Fibroblast of lung (primary cell): ENCODE results near the gene MPRIP. TPM values are rescaled to one million over a fixed set of nuclear protein-coding genes. Genes with fewer than 3 reads are reported as not detected.

Experiments used
- DNase-seq, 2 donors: peaks; one replicate each; pipeline versions ENCODE4 v3.0.0 to v3.0.0-alpha.2; 2010; ENCODE audit warnings: low read depth in 2 of 2
- H2AFZ ChIP-seq: 2 replicates; pipeline ENCODE4 v1.5.1; 2012; ENCODE audit warnings: low read length, control low read depth, inconsistent platforms
- H3K27ac ChIP-seq: 2 replicates; pipeline ENCODE4 v1.5.1; 2011; ENCODE audit warnings: low read length, control low read depth; ENCODE audit not compliant: insufficient read depth
- H3K27me3 ChIP-seq: 2 replicates; pipeline ENCODE4 v1.5.1; 2011; ENCODE audit warnings: mild to moderate bottlenecking, low read length; ENCODE audit not compliant: control insufficient read depth, insufficient read depth
- H3K36me3 ChIP-seq: 2 replicates; pipeline ENCODE4 v1.5.1; 2011; ENCODE audit warnings: low read length; ENCODE audit not compliant: control insufficient read depth, insufficient read depth
- H3K4me1 ChIP-seq: 2 replicates; pipeline ENCODE4 v1.5.1; 2011; ENCODE audit warnings: low read length; ENCODE audit not compliant: control insufficient read depth, insufficient read depth; ENCODE audit errors: extremely low read depth
- H3K4me2 ChIP-seq: 2 replicates; pipeline ENCODE4 v1.5.1; 2011; ENCODE audit warnings: low read length, control low read depth; ENCODE audit not compliant: insufficient read depth; ENCODE audit errors: extremely low read depth
- H3K4me3 ChIP-seq, 4 experiments: fragments of 200-600 bp in 1 of 4; sonication (generic) in 1 of 4; replicated peaks in 1 of 4; 2 replicates each; pipeline ENCODE4 v1.5.1; 2011 to 2016; ENCODE audit warnings: low read length in 4 of 4, low read depth in 3 of 4, mild to moderate bottlenecking in 3 of 4, control low read depth in 2 of 4, inconsistent platforms in 1 of 4, mixed read lengths in 1 of 4; ENCODE audit not compliant: insufficient read depth in 1 of 4; ENCODE audit errors: control extremely low read depth in 1 of 4
- H3K79me2 ChIP-seq: 2 replicates; pipeline ENCODE4 v1.5.1; 2012; ENCODE audit warnings: mild to moderate bottlenecking, low read length, inconsistent platforms; ENCODE audit not compliant: control insufficient read depth, insufficient read depth
- H3K9ac ChIP-seq: 2 replicates; pipeline ENCODE4 v1.5.1; 2011; ENCODE audit warnings: mild to moderate bottlenecking, low read length, control low read depth; ENCODE audit not compliant: insufficient read depth
- H3K9me3 ChIP-seq: 2 replicates; pipeline ENCODE4 v1.5.1; 2012; ENCODE audit warnings: low read depth, low read length; ENCODE audit not compliant: control insufficient read depth, insufficient read depth
- H4K20me1 ChIP-seq: 2 replicates; pipeline ENCODE4 v1.5.1; 2011; ENCODE audit warnings: low read length; ENCODE audit not compliant: control insufficient read depth, insufficient read depth; ENCODE audit errors: extremely low read depth
- EZH2 ChIP-seq: IDR thresholded peaks from 2 replicates; pipeline ENCODE4 v1.5.1; 2012; ENCODE audit warnings: low read length, control low read depth, mild to moderate bottlenecking; ENCODE audit errors: missing control alignments
- polyA plus RNA-seq, 2 donors: library from polyadenylated mRNA; depleted of rRNA in 1 of 2; stranded (reverse) in 1 of 2; unstranded in 1 of 2; fragments of >200 nt; gene quantifications; 2 replicates each; pipeline ENCODE4 v1.2.1, GENCODE V29; 2011 to 2012; ENCODE audit warnings: missing spikeins in 1 of 2
- total RNA-seq: library from RNA; depleted of rRNA; stranded (reverse); fragments of >200 nt; gene quantifications from 2 replicates; pipeline ENCODE4 v1.2.1, GENCODE V29; 2014
- TF ChIP-seq, protein P1 (sequence below), 2 donors: IDR thresholded peaks in 1 of 2; conservative IDR thresholded peaks in 1 of 2; 1 replicate in 1 of 2; 2 replicates in 1 of 2; pipeline ENCODE4 v1.5.1; 2011 to 2012; ENCODE audit warnings: low read length in 2 of 2, control low read depth in 1 of 2, inconsistent platforms in 1 of 2, low read depth in 1 of 2, mild to moderate bottlenecking in 1 of 2

MPRIP gene
- total and polyA plus RNA-seq, 2 donors (not counting 1 experiment from before 2014, with no cell fraction given): 104 to 124 TPM

DNA sequence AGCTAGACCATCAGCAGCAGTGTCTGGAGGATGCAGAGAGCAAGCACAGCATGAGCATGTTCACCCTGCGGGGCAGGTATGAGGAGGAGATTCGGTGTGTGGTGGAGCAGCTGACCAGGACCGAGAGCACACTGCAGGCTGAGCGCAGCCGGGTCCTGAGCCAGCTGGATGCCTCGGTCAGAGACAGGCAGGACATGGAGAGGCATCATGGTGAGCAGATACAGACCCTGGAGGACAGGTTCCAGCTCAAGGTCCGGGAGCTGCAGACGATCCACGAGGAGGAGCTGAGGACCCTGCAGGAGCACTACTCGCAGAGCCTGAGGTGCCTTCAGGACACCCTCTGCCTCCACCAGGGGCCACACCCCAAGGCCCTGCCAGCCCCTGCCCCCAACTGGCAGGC, 125.1 kb downstream of the MPRIP start:
- H4K20me1 ChIP-seq: no peaks in the 10 kb centered on the region
- H3K27me3 ChIP-seq: no peaks in the 10 kb centered on the region
- H3K4me3 ChIP-seq: no peak overlapping the region
- no peak for TF ChIP-seq EZH2
- TF ChIP-seq, protein P1, sequence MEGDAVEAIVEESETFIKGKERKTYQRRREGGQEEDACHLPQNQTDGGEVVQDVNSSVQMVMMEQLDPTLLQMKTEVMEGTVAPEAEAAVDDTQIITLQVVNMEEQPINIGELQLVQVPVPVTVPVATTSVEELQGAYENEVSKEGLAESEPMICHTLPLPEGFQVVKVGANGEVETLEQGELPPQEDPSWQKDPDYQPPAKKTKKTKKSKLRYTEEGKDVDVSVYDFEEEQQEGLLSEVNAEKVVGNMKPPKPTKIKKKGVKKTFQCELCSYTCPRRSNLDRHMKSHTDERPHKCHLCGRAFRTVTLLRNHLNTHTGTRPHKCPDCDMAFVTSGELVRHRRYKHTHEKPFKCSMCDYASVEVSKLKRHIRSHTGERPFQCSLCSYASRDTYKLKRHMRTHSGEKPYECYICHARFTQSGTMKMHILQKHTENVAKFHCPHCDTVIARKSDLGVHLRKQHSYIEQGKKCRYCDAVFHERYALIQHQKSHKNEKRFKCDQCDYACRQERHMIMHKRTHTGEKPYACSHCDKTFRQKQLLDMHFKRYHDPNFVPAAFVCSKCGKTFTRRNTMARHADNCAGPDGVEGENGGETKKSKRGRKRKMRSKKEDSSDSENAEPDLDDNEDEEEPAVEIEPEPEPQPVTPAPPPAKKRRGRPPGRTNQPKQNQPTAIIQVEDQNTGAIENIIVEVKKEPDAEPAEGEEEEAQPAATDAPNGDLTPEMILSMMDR (conservative IDR thresholded peaks at IDR 0.05 in 1 of 2, IDR thresholded peaks at IDR 0.05 in 1 of 2; ENCODE audit: low read depth in 1 of 2, low read length in 2 of 2): no peak
- H3K9ac ChIP-seq: no peak overlapping the region
- DNase-seq: no peak
- H3K4me1 ChIP-seq: no peaks in the 10 kb centered on the region
- H3K36me3 ChIP-seq: peaks cover 36% of the 10 kb centered on the region
- no peak overlapping the region for H3K27ac ChIP-seq
- no peaks in the 10 kb centered on the region for H3K9me3 ChIP-seq
- H2AFZ ChIP-seq: no peak overlapping the region
- no peaks in the 10 kb centered on the region for H3K79me2 ChIP-seq
- H3K4me2 ChIP-seq: no peak overlapping the region

DNA sequence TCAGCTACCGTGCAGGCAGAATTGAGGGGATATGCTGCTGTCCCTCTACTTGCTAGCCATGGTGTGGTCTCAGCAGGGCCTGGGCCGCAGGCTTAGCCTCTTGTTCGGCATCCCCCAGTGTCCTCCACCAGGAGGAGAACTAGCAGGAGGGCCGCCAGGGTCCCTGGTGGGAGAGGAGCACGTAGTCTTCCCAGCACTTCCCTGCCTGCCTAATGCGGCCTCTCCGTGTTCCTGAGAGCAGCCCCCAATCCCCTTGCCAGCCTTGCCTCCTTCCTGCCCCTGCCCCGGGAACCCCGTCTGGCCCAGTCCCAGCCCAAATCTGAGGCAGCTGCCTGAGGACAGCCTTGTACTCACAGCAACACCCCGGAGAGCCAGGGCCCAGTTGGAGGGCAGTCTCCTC, 125.7 kb downstream of the MPRIP start:
- DNase-seq: no peak
- Histone ChIP-seq H3K79me2 (no peaks in the 10 kb centered on the region), H3K9ac (no peak overlapping the region), H3K27me3 (no peaks in the 10 kb centered on the region), H3K4me2 (no peak overlapping the region), H4K20me1 (no peaks in the 10 kb centered on the region), H3K9me3 (no peaks in the 10 kb centered on the region), H3K4me3 (no peak overlapping the region), H3K27ac (no peak overlapping the region), H3K4me1 (no peaks in the 10 kb centered on the region), H3K36me3 (peaks cover 38% of the 10 kb centered on the region), H2AFZ (no peak overlapping the region)
- TF ChIP-seq, protein P1 (conservative IDR thresholded peaks at IDR 0.05 in 1 of 2, IDR thresholded peaks at IDR 0.05 in 1 of 2; ENCODE audit: low read depth in 1 of 2, low read length in 2 of 2): no peak
- no peak for TF ChIP-seq EZH2

DNA sequence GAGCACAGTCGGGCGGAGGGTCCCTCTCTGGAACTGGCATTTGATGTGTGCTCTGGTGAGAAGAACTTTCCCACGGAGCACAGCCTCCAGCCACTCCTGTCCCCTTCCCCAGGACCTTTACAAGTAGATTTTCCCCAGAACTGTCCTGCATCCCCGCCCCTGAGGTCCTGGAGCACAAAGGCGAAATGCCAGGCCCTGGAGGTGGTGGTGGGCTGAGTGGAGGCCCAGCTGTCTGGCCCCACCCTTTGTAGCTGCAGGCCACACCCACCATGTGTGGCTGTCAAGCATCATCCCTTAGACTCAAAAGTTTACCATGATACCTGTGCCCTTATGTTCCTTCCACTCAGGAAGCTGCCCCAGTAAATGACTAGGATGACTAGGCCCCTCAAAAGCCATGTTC, 126.1 kb downstream of the MPRIP start:
- H3K27ac ChIP-seq: no peak overlapping the region
- peaks cover 40% of the 10 kb centered on the region for H3K36me3 ChIP-seq
- no peaks in the 10 kb centered on the region for H4K20me1 ChIP-seq
- H3K9me3 ChIP-seq: no peaks in the 10 kb centered on the region
- no peak overlapping the region for H3K9ac ChIP-seq
- H3K4me3 ChIP-seq: no peak overlapping the region
- no peak overlapping the region for H2AFZ ChIP-seq
- H3K79me2 ChIP-seq: no peaks in the 10 kb centered on the region
- TF ChIP-seq, protein P1 (conservative IDR thresholded peaks at IDR 0.05 in 1 of 2, IDR thresholded peaks at IDR 0.05 in 1 of 2; ENCODE audit: low read depth in 1 of 2, low read length in 2 of 2): no peak
- no peak for TF ChIP-seq EZH2
- DNase-seq: no peak
- H3K4me2 ChIP-seq: no peak overlapping the region
- no peaks in the 10 kb centered on the region for H3K27me3 ChIP-seq
- H3K4me1 ChIP-seq: no peaks in the 10 kb centered on the region
